Measurements from ENCODE around the gene HAUS6.
"Not testable (repeated sequence)": the region's sequence is repeated elsewhere in the genome, so short reads cannot be mapped to it uniquely, and the experiment has no call there.

The HAUS6 gene

GRCh38 chr9:19104515-19105282, 2.0 kb upstream of the HAUS6 start:
- TF ChIP-seq CTCF (IDR thresholded peaks at IDR 0.05; ENCODE audit: low read depth, low read length, missing control alignments): no peak
- in situ Hi-C loops (cut with HindIII; ENCODE audit: low sequenced_read_pairs): no loop called here
- H3K4me3 ChIP-seq (ENCODE audit: low read depth, low read length): no peak overlapping the region
- no peak for DNase-seq (ENCODE audit: low read depth)

- in situ Hi-C loops (cut with HindIII; ENCODE audit: low sequenced_read_pairs): no loop called here
- no peak for DNase-seq (ENCODE audit: low read depth)
- no peak for TF ChIP-seq CTCF (IDR thresholded peaks at IDR 0.05; ENCODE audit: low read depth, low read length, missing control alignments)
- peak overlapping the region; percentile 80 for H3K4me3 ChIP-seq (ENCODE audit: low read depth, low read length)
Observed at GRCh38 chr9:19102181-19102630, 498 bp downstream of the HAUS6 start.

DNA sequence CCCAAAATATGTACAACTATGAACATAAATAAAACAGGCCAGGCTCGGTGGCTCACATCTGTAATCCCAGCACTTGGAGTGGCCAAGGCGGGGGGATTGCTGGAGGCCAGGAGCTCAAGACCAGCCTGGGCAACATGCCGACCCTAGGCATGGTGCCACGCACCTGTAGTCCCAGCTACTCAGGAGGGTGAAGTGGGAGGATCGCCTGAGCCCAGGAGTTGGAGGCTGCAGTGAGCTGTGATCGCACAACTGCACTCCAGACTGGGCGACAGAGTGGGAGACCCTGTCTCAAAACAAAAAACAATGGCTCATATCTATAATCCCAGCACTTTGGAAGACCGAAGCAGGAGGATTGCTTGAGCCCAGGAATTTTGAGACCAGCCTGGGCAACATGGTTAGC, 1.5 kb downstream of the HAUS6 start:
- no peak for TF ChIP-seq CTCF (IDR thresholded peaks at IDR 0.05; ENCODE audit: low read depth, low read length, missing control alignments)
- peak overlapping the region; percentile 80 for H3K4me3 ChIP-seq (ENCODE audit: low read depth, low read length)
- DNase-seq (ENCODE audit: low read depth): no peak
- in situ Hi-C loops (cut with HindIII; ENCODE audit: low sequenced_read_pairs): no loop called here

DNA sequence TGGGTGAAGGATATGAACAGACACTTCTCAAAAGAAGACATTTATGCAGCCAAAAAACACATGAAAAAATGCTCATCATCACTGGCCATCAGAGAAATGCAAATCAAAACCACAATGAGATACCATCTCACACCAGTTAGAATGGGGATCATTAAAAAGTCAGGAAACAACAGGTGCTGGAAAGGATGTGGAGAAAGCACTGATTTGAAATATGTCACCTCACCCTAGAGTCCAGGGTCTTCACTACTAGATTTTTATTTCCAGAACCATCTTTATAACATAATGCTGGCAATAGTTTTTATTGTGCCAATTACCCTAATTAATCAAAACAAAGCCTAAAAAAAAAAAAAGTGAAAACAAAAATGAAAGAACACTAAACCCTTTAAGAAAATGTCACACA, 5.3 kb downstream of the HAUS6 start:
- in situ Hi-C loops (cut with HindIII; ENCODE audit: low sequenced_read_pairs); DNase-seq (ENCODE audit: low read depth); H3K4me3 ChIP-seq (ENCODE audit: low read depth, low read length): not testable (repeated sequence)

- no peak for TF ChIP-seq CTCF (IDR thresholded peaks at IDR 0.05; ENCODE audit: low read depth, low read length, missing control alignments)
- in situ Hi-C loops (cut with HindIII; ENCODE audit: low sequenced_read_pairs): no loop called here
- H3K4me3 ChIP-seq (ENCODE audit: low read depth, low read length): no peak overlapping the region
- DNase-seq (ENCODE audit: low read depth): no peak
Observed at GRCh38 chr9:19087106-19088000, 15.4 kb downstream of the HAUS6 start.

DNA sequence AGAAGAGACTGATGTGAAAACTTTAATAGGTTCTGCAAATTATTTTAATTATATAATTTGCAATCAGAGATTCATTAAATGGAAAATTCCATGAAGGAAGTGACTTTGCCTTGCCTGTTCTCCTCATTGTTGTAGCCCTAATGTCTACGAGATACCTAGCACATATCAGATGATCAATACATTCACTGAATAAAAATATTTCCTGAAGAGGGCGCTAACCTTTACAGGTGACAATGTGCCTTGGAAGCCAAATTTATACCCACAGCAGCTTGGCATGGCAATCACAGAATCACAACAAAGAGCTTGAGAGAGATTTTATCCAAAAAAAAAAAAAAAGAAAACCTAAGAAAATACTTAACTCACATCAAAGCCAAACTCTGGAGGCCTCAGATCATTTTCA, 17.4 kb downstream of the HAUS6 start:
- in situ Hi-C loops (cut with HindIII; ENCODE audit: low sequenced_read_pairs): no loop called here
- H3K4me3 ChIP-seq (ENCODE audit: low read depth, low read length): no peak overlapping the region
- DNase-seq (ENCODE audit: low read depth): no peak
- TF ChIP-seq CTCF (IDR thresholded peaks at IDR 0.05; ENCODE audit: low read depth, low read length, missing control alignments): peak; percentile 35

GRCh38 chr9:19074836-19075235, 27.9 kb downstream of the HAUS6 start:
- no peak overlapping the region for H3K4me3 ChIP-seq (ENCODE audit: low read depth, low read length)
- no peak for TF ChIP-seq CTCF (IDR thresholded peaks at IDR 0.05; ENCODE audit: low read depth, low read length, missing control alignments)
- in situ Hi-C loops (cut with HindIII; ENCODE audit: low sequenced_read_pairs): no loop called here
- DNase-seq (ENCODE audit: low read depth): no peak
